Body of pancreas (tissue), 4 donors: Measurements from ENCODE around the gene C4BPB. TPM values are rescaled to one million over a fixed set of nuclear protein-coding genes. Genes with fewer than 3 reads are reported as not detected.
A peak's percentile ranks its signal among the peaks of the same experiment; 100 is the strongest.

ENCODE experiments used
- ATAC-seq: fragments of 150-250 bp; one replicate; pipeline ENCODE4 v1.9.1; 2016
- DNase-seq, 4 donors: peaks; one replicate each; pipeline ENCODE4 v3.0.0-alpha.2; 2019
- H3K27ac ChIP-seq, 4 donors: fragments of 200-600 bp; sonication (generic); 1 replicate in 3 of 4; 2 replicates in 1 of 4; pipeline versions ENCODE4 v1.5.1 to v1.6.1; 2016 to 2019; ENCODE audit warnings: mild to moderate bottlenecking in 1 of 4, mixed read lengths in 1 of 4, moderate library complexity in 1 of 4
- H3K27me3 ChIP-seq, 2 donors: fragments of 200-600 bp; sonication (generic); one replicate each; pipeline ENCODE4 v1.6.0; 2016; ENCODE audit warnings: mild to moderate bottlenecking in 1 of 2
- H3K36me3 ChIP-seq, 2 donors: fragments of 200-600 bp; sonication (generic); replicated peaks in 1 of 2; 2 replicates each; pipeline ENCODE4 v1.5.1; 2016; ENCODE audit warnings: low read depth in 2 of 2; ENCODE audit not compliant: insufficient read depth in 1 of 2
- H3K4me1 ChIP-seq: fragments of 200-600 bp; sonication (generic); one replicate; pipeline ENCODE4 v1.6.0; 2016
- H3K4me3 ChIP-seq, 2 donors: fragments of 200-600 bp; sonication (generic); 1 replicate in 1 of 2; 2 replicates in 1 of 2; pipeline ENCODE4 v1.5.1; 2016 to 2019
- H3K9me3 ChIP-seq, 3 donors: fragments of 200-600 bp; sonication (generic); 1 replicate in 2 of 3; 2 replicates in 1 of 3; pipeline ENCODE4 v1.5.1; 2016
- POLR2A ChIP-seq, 3 donors: fragments of 450-650 bp; IDR thresholded peaks; one replicate each; pipeline ENCODE4 v1.6.1; 2016; ENCODE audit warnings: antibody characterized with exemption in 3 of 3, mild to moderate bottlenecking in 2 of 3
- WGBS, 2 donors: methylation state at CpG; one replicate each; pipeline ENCODE4 v1.1.5; 2017; 5-methylcytosine and 5-hydroxymethylcytosine counted together
- intact Hi-C: fragments of 100-400 bp; cut with DNase I; formaldehyde crosslinking; loops from one replicate; pipeline ENCODE4 v1.15.1; 2023
- total RNA-seq, 2 donors: library from RNA; depleted of rRNA; stranded (reverse); fragments of >200 nt; gene quantifications; one replicate each; pipeline ENCODE4 v1.1.0, GENCODE V29; 2016
- TF ChIP-seq, protein P1 (sequence below), 7 experiments: fragments of 450-650 bp in 4 of 7; fragments of 200-600 bp in 3 of 7; sonication (generic) in 3 of 7; IDR thresholded peaks; one replicate each; pipeline ENCODE4 v1.5.1; 2016 to 2019; ENCODE audit warnings: antibody characterized with exemption in 7 of 7

The C4BPB gene
- total RNA-seq, 2 donors from 2014 or later: 11.9 TPM; not detected in 1

- Histone ChIP-seq H3K27ac (no peak overlapping the region), H3K9me3 (no peaks in the 10 kb centered on the region), H3K4me3 (no peak overlapping the region), H3K4me1 (peaks cover 10% of the 10 kb centered on the region), H3K27me3 (no peaks in the 10 kb centered on the region), H3K36me3 (no peaks in the 10 kb centered on the region)
- ATAC-seq: no peak
- TF ChIP-seq POLR2A (IDR thresholded peaks at IDR 0.05): no peak
- TF ChIP-seq, protein P1, sequence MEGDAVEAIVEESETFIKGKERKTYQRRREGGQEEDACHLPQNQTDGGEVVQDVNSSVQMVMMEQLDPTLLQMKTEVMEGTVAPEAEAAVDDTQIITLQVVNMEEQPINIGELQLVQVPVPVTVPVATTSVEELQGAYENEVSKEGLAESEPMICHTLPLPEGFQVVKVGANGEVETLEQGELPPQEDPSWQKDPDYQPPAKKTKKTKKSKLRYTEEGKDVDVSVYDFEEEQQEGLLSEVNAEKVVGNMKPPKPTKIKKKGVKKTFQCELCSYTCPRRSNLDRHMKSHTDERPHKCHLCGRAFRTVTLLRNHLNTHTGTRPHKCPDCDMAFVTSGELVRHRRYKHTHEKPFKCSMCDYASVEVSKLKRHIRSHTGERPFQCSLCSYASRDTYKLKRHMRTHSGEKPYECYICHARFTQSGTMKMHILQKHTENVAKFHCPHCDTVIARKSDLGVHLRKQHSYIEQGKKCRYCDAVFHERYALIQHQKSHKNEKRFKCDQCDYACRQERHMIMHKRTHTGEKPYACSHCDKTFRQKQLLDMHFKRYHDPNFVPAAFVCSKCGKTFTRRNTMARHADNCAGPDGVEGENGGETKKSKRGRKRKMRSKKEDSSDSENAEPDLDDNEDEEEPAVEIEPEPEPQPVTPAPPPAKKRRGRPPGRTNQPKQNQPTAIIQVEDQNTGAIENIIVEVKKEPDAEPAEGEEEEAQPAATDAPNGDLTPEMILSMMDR (IDR thresholded peaks at IDR 0.05): no peak
- WGBS, 2 donors: 29 to 32% methylated on average over 2 of the region's 2 CpGs
- no peak for DNase-seq
- intact Hi-C loops: loop anchor here (5.0 kb wide), 1 partner anchor 326 kb away; no protein-coding TSS in a partner anchor
These were observed 7.6 kb upstream of the C4BPB start for GRCh38 chr1:207081088-207081487.

DNA sequence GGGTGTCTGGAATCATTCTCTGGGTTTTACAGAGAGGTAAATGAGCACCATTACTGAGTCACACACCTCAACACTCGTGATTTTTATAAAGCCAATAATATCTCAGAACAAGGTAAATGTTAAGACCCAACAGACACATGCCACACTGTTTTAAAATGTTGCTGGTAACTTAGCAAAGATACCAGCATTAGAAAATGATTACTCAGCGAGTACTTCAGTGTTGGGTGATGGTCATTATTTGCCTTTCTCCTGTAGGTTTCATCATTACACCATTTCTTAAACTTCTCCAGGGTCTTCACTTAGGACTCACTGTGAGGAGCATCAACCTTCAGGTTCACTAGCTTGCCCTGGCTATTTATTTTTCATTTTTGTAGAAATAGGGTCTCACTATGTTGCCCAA is 6.9 kb upstream of the C4BPB start:
- Histone ChIP-seq H3K27me3 (no peaks in the 10 kb centered on the region), H3K36me3 (no peaks in the 10 kb centered on the region), H3K4me3 (no peak overlapping the region), H3K9me3 (no peaks in the 10 kb centered on the region), H3K27ac (no peak overlapping the region), H3K4me1 (peaks cover 10% of the 10 kb centered on the region)
- DNase-seq (no peak), ATAC-seq (no peak)
- no peak for TF ChIP-seq POLR2A (IDR thresholded peaks at IDR 0.05)
- TF ChIP-seq, protein P1 (IDR thresholded peaks at IDR 0.05): no peak
- intact Hi-C loops: loop anchor here (5.0 kb wide), 1 partner anchor 325 kb away; no protein-coding TSS in a partner anchor
- 54 to 72% methylated on average over 2 of the region's 2 CpGs for WGBS, 2 donors

GRCh38 chr1:207084232-207084631 is 4.4 kb upstream of the C4BPB start:
- intact Hi-C loops: loop anchor here (5.0 kb wide), 1 partner anchor 323 kb away; no protein-coding TSS in a partner anchor
- Histone ChIP-seq H3K4me3 (no peak overlapping the region), H3K27ac (no peak overlapping the region), H3K4me1 (peaks cover 27% of the 10 kb centered on the region), H3K27me3 (no peaks in the 10 kb centered on the region), H3K9me3 (no peaks in the 10 kb centered on the region), H3K36me3 (no peaks in the 10 kb centered on the region)
- TF ChIP-seq POLR2A (IDR thresholded peaks at IDR 0.05): no peak
- TF ChIP-seq, protein P1 (IDR thresholded peaks at IDR 0.05): no peak
- DNase-seq (no peak), ATAC-seq (no peak)
- 54 to 56% methylated on average over 2 of the region's 2 CpGs for WGBS, 2 donors

GRCh38 chr1:207084701-207085180 is 3.9 kb upstream of the C4BPB start:
- H3K4me3 ChIP-seq: no peak overlapping the region
- H3K9me3 ChIP-seq: no peaks in the 10 kb centered on the region
- intact Hi-C loops: loop anchor here (5.0 kb wide), 1 partner anchor 323 kb away; no protein-coding TSS in a partner anchor
- no peak for TF ChIP-seq POLR2A (IDR thresholded peaks at IDR 0.05)
- TF ChIP-seq, protein P1 (IDR thresholded peaks at IDR 0.05): peak; percentile 45 to 78 (median 76)
- no peaks in the 10 kb centered on the region for H3K36me3 ChIP-seq
- no peak overlapping the region for H3K27ac ChIP-seq
- DNase-seq: peak; percentile 61 to 78 (median 70)
- 15 to 28% methylated on average over 8 of the region's 8 CpGs for WGBS, 2 donors
- peaks cover 32% of the 10 kb centered on the region for H3K4me1 ChIP-seq
- no peaks in the 10 kb centered on the region for H3K27me3 ChIP-seq
- peak; percentile 72 for ATAC-seq

DNA sequence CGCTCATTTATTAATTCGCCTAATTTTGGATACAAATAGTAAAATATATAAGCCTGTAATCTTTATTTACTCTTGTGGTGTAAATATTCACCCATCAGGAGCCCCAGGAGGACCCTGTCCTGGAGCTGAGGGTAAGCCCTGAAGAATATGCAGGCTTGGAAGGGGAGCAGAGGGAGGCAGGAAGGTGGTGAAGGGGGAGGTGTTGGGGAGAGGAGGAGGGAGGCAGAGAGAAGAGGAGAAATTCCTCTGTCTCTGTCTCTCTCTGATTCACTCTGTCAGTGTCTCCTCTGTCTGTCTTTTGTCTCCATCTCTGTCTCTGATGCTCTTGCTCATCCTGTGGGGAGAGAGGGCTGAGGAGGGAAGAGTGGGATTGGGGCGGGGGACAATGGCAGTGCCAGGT is 2.8 kb upstream of the C4BPB start:
- H3K27me3 ChIP-seq: no peaks in the 10 kb centered on the region
- TF ChIP-seq, protein P1 (IDR thresholded peaks at IDR 0.05): no peak
- no peak overlapping the region for H3K4me3 ChIP-seq
- WGBS, 2 donors: 53 to 54% methylated on average over 3 of the region's 3 CpGs
- H3K9me3 ChIP-seq: no peaks in the 10 kb centered on the region
- no peaks in the 10 kb centered on the region for H3K36me3 ChIP-seq
- H3K4me1 ChIP-seq: peaks cover 38% of the 10 kb centered on the region
- ATAC-seq (no peak), DNase-seq (no peak)
- H3K27ac ChIP-seq: no peak overlapping the region
- intact Hi-C loops: no loop called here
